IPS-18a (cell line): ENCODE results near the gene MMP25.

Experiments
- H3K27ac ChIP-seq: one replicate; pipeline ENCODE4 v1.5.1; 2013; ENCODE audit warnings: low read length
- H3K27me3 ChIP-seq: one replicate; pipeline ENCODE4 v1.6.1; 2013; ENCODE audit warnings: mild to moderate bottlenecking, low read length; ENCODE audit not compliant: control insufficient read depth, insufficient read depth
- H3K36me3 ChIP-seq: one replicate; pipeline ENCODE4 v1.6.1; 2013; ENCODE audit warnings: low read depth, low read length; ENCODE audit not compliant: control insufficient read depth
- H3K4me1 ChIP-seq: one replicate; pipeline ENCODE4 v1.6.1; 2013; ENCODE audit warnings: low read depth, low read length; ENCODE audit not compliant: control insufficient read depth
- H3K4me3 ChIP-seq: one replicate; pipeline ENCODE4 v1.5.1; 2013; ENCODE audit warnings: low read length
- H3K9ac ChIP-seq: one replicate; pipeline ENCODE4 v1.6.1; 2013; ENCODE audit warnings: mild to moderate bottlenecking, low read length, moderate library complexity
- H3K9me3 ChIP-seq: one replicate; pipeline ENCODE4 v1.6.1; 2013; ENCODE audit warnings: low read depth, low read length; ENCODE audit not compliant: control insufficient read depth

Gene MMP25

GRCh38 chr16:3096362-3096761, 50.0 kb downstream of the MMP25 start:
- Histone ChIP-seq H3K9ac (peak overlapping the region; percentile 98), H3K36me3 (peaks cover 27% of the 10 kb centered on the region), H3K4me3 (no peak overlapping the region), H3K27me3 (no peaks in the 10 kb centered on the region), H3K4me1 (peaks cover 21% of the 10 kb centered on the region), H3K27ac (no peak overlapping the region), H3K9me3 (no peaks in the 10 kb centered on the region)

GRCh38 chr16:3097266-3097665, 50.9 kb downstream of the MMP25 start:
- no peaks in the 10 kb centered on the region for H3K9me3 ChIP-seq
- H3K4me1 ChIP-seq = peaks cover 26% of the 10 kb centered on the region
- H3K27me3 ChIP-seq = no peaks in the 10 kb centered on the region
- peak overlapping the region; percentile 98 for H3K9ac ChIP-seq
- peak overlapping the region; percentile 95 for H3K4me3 ChIP-seq
- peaks cover 18% of the 10 kb centered on the region for H3K36me3 ChIP-seq
- H3K27ac ChIP-seq = peak overlapping the region; percentile 62

- peak within 1 kb of the TSS; percentile 95 for H3K4me3 ChIP-seq
- peak within 1 kb of the TSS; percentile 96 for H3K27ac ChIP-seq
- no peaks in the 10 kb centered on the region for H3K27me3 ChIP-seq
- peak within 1 kb of the TSS; percentile 98 for H3K9ac ChIP-seq
- H3K9me3 ChIP-seq = no peaks in the 10 kb centered on the region
- H3K36me3 ChIP-seq = peaks cover 10% of the 10 kb centered on the region
- H3K4me1 ChIP-seq = peaks cover 27% of the 10 kb centered on the region
Measured at GRCh38 chr16:3098459-3099394, 52.4 kb downstream of the MMP25 start, which contains the start of gene ZSCAN10. ZSCAN10 (minus strand) TSS chr16:3099294; CDS start chr16:3092937, 6,357 bp downstream.

GRCh38 chr16:3099395-3099731, 53.0 kb downstream of the MMP25 start:
- peaks cover 8% of the 10 kb centered on the region for H3K36me3 ChIP-seq
- H3K27ac ChIP-seq = peak overlapping the region; percentile 96
- H3K9me3 ChIP-seq = no peaks in the 10 kb centered on the region
- H3K9ac ChIP-seq = peak overlapping the region; percentile 98
- H3K4me3 ChIP-seq = peak overlapping the region; percentile 95
- no peaks in the 10 kb centered on the region for H3K27me3 ChIP-seq
- peaks cover 27% of the 10 kb centered on the region for H3K4me1 ChIP-seq

GRCh38 chr16:3099732-3100499, 53.6 kb downstream of the MMP25 start:
- H3K36me3 ChIP-seq = peaks cover 5% of the 10 kb centered on the region
- H3K4me3 ChIP-seq = peak overlapping the region; percentile 95
- peaks cover 27% of the 10 kb centered on the region for H3K4me1 ChIP-seq
- H3K27me3 ChIP-seq = no peaks in the 10 kb centered on the region
- peak overlapping the region; percentile 98 for H3K9ac ChIP-seq
- no peaks in the 10 kb centered on the region for H3K9me3 ChIP-seq
- peak overlapping the region; percentile 96 for H3K27ac ChIP-seq

DNA sequence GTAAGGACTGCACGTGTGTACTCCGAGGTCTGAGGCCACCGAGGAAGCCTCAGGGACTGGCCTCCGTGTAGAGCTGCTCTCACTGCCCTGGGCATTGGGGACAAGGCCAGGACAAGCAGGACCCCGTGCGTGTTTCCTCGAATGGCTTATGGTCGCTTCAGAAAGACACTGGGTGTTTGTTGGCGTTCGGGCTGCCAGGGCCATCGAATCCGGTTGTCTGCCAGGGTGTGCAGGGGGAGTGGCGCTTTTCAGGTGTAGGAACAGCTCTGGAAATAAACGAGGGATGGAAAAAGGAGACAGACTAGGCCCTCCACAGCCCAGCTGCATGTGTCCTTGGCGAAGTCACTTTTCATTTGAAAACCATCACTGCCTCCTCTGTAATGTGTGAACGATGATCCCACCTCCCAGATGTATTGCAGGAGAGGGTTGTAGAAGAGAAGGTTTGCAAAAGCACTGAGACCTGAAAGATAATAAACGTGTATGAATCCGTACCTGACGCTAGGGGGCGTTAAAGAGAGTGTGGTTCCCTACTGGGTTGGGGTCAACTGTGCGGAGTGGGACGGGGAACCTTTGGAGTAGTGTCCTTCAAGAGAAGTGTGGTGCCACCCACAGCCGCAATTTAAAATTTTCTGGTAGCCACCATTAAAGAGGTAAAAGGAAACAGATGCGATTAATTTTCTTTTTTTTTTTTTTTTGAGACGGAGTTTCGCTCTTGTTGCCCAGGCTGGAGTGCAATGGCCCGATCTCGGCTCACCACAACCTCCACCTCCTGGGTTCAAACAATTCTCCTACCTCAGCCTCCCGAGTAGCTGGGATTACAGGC, 54.9 kb downstream of the MMP25 start:
- Histone ChIP-seq H3K4me1 (peaks cover 30% of the 10 kb centered on the region), H3K4me3 (no peak overlapping the region), H3K36me3 (peaks cover 4% of the 10 kb centered on the region), H3K9ac (no peak overlapping the region), H3K27me3 (no peaks in the 10 kb centered on the region), H3K27ac (no peak overlapping the region), H3K9me3 (no peaks in the 10 kb centered on the region)

DNA sequence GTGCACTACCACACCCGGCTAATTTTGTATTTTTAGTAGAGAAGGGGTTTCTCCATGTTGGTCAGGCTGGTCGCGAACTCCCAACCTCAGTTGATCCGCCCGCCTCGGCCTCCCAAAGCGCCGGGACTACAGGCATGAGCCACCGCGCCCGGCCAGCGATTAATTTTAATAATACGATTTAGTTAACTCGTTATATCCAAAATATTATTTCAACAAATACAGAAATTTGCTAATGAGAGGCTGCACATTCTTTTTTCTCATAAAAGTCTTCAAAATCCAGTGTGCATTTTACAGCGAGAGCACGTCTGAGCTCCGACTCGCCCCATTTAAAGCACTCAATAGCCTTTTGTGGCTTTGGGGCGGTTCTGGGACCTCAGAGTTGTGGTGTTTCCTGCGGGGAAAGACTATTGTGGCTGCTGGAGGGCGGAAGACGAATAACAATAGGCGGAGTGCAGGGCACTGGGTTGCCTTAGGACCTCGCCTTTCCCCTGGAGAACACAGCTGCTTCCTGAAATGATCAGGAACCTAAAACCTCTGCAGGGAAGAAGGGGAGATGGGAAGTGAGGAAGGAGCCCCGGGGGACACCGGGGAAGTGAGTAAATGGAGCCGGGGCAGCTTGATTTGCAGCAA, 55.6 kb downstream of the MMP25 start:
- peaks cover 25% of the 10 kb centered on the region for H3K4me1 ChIP-seq
- no peaks in the 10 kb centered on the region for H3K9me3 ChIP-seq
- H3K27ac ChIP-seq = peak overlapping the region; percentile 34
- no peaks in the 10 kb centered on the region for H3K27me3 ChIP-seq
- H3K36me3 ChIP-seq = no peaks in the 10 kb centered on the region
- H3K9ac ChIP-seq = no peak overlapping the region
- no peak overlapping the region for H3K4me3 ChIP-seq

DNA sequence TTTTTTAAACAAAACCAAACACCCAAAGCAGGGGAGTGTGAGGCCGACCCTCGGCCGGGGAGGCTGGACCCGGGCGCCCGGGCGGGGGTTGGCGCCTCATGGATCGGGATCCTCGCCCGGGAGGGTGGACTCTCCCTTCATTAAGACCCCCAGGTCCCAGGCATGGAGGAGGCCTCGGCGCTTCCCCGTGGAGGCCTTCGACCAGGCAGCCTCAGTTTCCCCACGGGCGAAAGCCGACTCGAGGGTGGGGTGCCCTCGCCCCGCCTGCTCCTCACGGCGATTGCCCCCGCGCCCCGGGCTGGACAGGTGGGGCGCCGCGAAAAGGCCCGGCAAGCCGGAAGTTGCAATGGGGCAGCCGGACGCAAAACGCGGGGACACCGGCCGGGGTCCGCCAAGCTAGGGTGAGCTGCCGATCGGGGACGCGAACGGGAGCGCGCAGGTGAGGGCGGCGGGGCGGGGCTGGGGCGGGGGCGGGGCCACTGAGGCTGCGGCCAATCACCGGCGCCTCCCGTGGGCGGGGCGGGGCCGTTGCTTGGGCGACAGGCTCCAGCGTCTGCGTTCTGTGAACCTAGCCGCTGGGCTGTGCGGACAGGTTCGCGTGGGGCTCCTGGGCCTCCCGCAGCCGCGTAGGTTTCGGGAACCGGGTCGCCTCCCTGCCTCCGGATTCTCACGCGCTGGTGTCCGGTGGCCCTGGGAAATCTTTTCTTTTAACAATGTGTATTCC, 60.0 kb downstream of the MMP25 start:
- H3K9ac ChIP-seq = peak overlapping the region; percentile 74
- peak overlapping the region; percentile 30 for H3K27ac ChIP-seq
- H3K36me3 ChIP-seq = no peaks in the 10 kb centered on the region
- peak overlapping the region; percentile 73 for H3K4me3 ChIP-seq
- no peaks in the 10 kb centered on the region for H3K9me3 ChIP-seq
- H3K4me1 ChIP-seq = peaks cover 10% of the 10 kb centered on the region
- no peaks in the 10 kb centered on the region for H3K27me3 ChIP-seq
